HEK293 (cell line): ENCODE measurements around the gene STYXL1.
"Not testable (repeated sequence)": the region's sequence is repeated elsewhere in the genome, so short reads cannot be mapped to it uniquely, and the experiment has no call there.

ENCODE experiments used
- CTCF ChIA-PET: fragments of 350-600 bp; formaldehyde crosslinking; extraction: SDS; loops from one replicate; lab custom pipeline; 2021; ENCODE audit warnings: antibody characterized with exemption; lab: Yijun Ruan, JAX
- POLR2A ChIA-PET: fragments of 300-600 bp; formaldehyde crosslinking; extraction: SDS; loops from one replicate; lab custom pipeline; 2020; ENCODE audit warnings: antibody characterized with exemption, inconsistent platforms; lab: Yijun Ruan, JAX
- H3K27ac ChIP-seq: fragments of 200-500 bp; sonication (Bioruptor generic); 2 replicates; pipeline ENCODE4 v1.5.1; 2014; ENCODE audit warnings: low read depth, low read length, control low read depth, inconsistent platforms; ENCODE audit errors: extremely low read depth
- H3K36me3 ChIP-seq, 2 experiments: fragments of 200-500 bp in 1 of 2; sonication (Bioruptor generic) in 1 of 2; 1 replicate in 1 of 2; 2 replicates in 1 of 2; pipeline ENCODE4 v1.5.1; 2014 to 2017; ENCODE audit warnings: inconsistent platforms in 2 of 2, low read length in 2 of 2; ENCODE audit not compliant: control insufficient read depth in 2 of 2, insufficient read depth in 1 of 2
- H3K4me1 ChIP-seq: fragments of 200-500 bp; sonication (Bioruptor generic); 2 replicates; pipeline ENCODE4 v1.5.1; 2014; ENCODE audit warnings: mild to moderate bottlenecking, low read length, inconsistent platforms; ENCODE audit not compliant: control insufficient read depth, insufficient read depth
- H3K4me3 ChIP-seq: 2 replicates; pipeline ENCODE4 v1.5.1; 2011; ENCODE audit warnings: low read depth, mild to moderate bottlenecking, control low read depth, low read length, moderate library complexity
- H3K9me3 ChIP-seq: fragments of 200-500 bp; sonication (Bioruptor generic); 2 replicates; pipeline ENCODE4 v1.5.1; 2014; ENCODE audit warnings: low read depth, low read length, inconsistent platforms; ENCODE audit not compliant: control insufficient read depth, insufficient read depth
- FEZF1 ChIP-seq: fragments of 450-650 bp; formaldehyde crosslinking; IDR thresholded peaks from 2 replicates; pipeline ENCODE4 v1.5.1; 2016; ENCODE audit warnings: missing biosample characterization, missing genetic modification characterization
- KLF7 ChIP-seq: fragments of 450-650 bp; formaldehyde crosslinking; IDR thresholded peaks from 2 replicates; pipeline ENCODE4 v1.5.1; 2016; ENCODE audit warnings: missing biosample characterization, missing genetic modification characterization, borderline replicate concordance
- MYNN ChIP-seq: fragments of 450-650 bp; formaldehyde crosslinking; IDR thresholded peaks from 2 replicates; pipeline ENCODE4 v1.5.1; 2016; ENCODE audit warnings: missing biosample characterization, missing genetic modification characterization, borderline replicate concordance
- OSR2 ChIP-seq: fragments of 450-650 bp; formaldehyde crosslinking; IDR thresholded peaks from 2 replicates; pipeline ENCODE4 v1.5.1; 2016; ENCODE audit warnings: missing biosample characterization, missing genetic modification characterization
- REPIN1 ChIP-seq: fragments of 450-650 bp; formaldehyde crosslinking; IDR thresholded peaks from 2 replicates; pipeline ENCODE4 v1.5.1; 2017; ENCODE audit warnings: missing biosample characterization, missing genetic modification characterization, low read depth
- ZBTB11 ChIP-seq: fragments of 450-650 bp; formaldehyde crosslinking; conservative IDR thresholded peaks from 2 replicates; pipeline ENCODE4 v1.5.1; 2016; ENCODE audit warnings: low read depth, missing biosample characterization, missing genetic modification characterization
- ZFP37 ChIP-seq: fragments of 450-650 bp; formaldehyde crosslinking; IDR thresholded peaks from 2 replicates; pipeline ENCODE4 v1.5.1; 2016; ENCODE audit warnings: missing biosample characterization, missing genetic modification characterization
- ZIC2 ChIP-seq: fragments of 450-650 bp; formaldehyde crosslinking; IDR thresholded peaks from 2 replicates; pipeline ENCODE4 v1.5.1; 2016; ENCODE audit warnings: missing biosample characterization, missing genetic modification characterization
- ZNF146 ChIP-seq: fragments of 450-650 bp; formaldehyde crosslinking; IDR thresholded peaks from 2 replicates; pipeline ENCODE4 v1.5.1; 2016; ENCODE audit warnings: missing biosample characterization, missing genetic modification characterization
- ZNF292 ChIP-seq: fragments of 450-650 bp; formaldehyde crosslinking; IDR thresholded peaks from 2 replicates; pipeline ENCODE4 v1.5.1; 2016; ENCODE audit warnings: low read depth, missing biosample characterization, missing genetic modification characterization, borderline replicate concordance
- ZNF335 ChIP-seq: fragments of 450-650 bp; formaldehyde crosslinking; conservative IDR thresholded peaks from 2 replicates; pipeline ENCODE4 v1.5.1; 2016; ENCODE audit warnings: missing biosample characterization, missing genetic modification characterization
- ZNF341 ChIP-seq: fragments of 450-650 bp; formaldehyde crosslinking; IDR thresholded peaks from 2 replicates; pipeline ENCODE4; 2016; ENCODE audit warnings: low read depth, missing biosample characterization, missing genetic modification characterization
- ZNF391 ChIP-seq: fragments of 450-650 bp; formaldehyde crosslinking; IDR thresholded peaks from 2 replicates; pipeline ENCODE4 v1.5.1; 2016; ENCODE audit warnings: low read depth, missing biosample characterization, missing genetic modification characterization, borderline replicate concordance
- ZNF423 ChIP-seq: fragments of 450-650 bp; formaldehyde crosslinking; IDR thresholded peaks from 2 replicates; pipeline ENCODE4 v1.5.1; 2016; ENCODE audit warnings: missing biosample characterization, missing genetic modification characterization
- ZNF561 ChIP-seq: fragments of 450-650 bp; IDR thresholded peaks from 2 replicates; pipeline ENCODE4 v1.5.1; 2018; ENCODE audit warnings: missing biosample characterization, missing genetic modification characterization, borderline replicate concordance
- ZNF610 ChIP-seq: fragments of 450-650 bp; formaldehyde crosslinking; IDR thresholded peaks from 2 replicates; pipeline ENCODE4 v1.5.1; 2016; ENCODE audit warnings: missing biosample characterization, missing genetic modification characterization, borderline replicate concordance
- ZNF626 ChIP-seq: fragments of 450-650 bp; sonication (Bioruptor Pico); formaldehyde crosslinking; IDR thresholded peaks from 2 replicates; pipeline ENCODE4 v1.5.1; 2018; ENCODE audit warnings: missing biosample characterization, missing genetic modification characterization, inconsistent platforms
- ZNF639 ChIP-seq: fragments of 450-650 bp; formaldehyde crosslinking; IDR thresholded peaks from 2 replicates; pipeline ENCODE4 v1.5.1; 2016; ENCODE audit warnings: missing biosample characterization, missing genetic modification characterization
- ZNF792 ChIP-seq: fragments of 450-650 bp; formaldehyde crosslinking; IDR thresholded peaks from 2 replicates; pipeline ENCODE4 v1.5.1; 2016; ENCODE audit warnings: missing biosample characterization, missing genetic modification characterization
- TF ChIP-seq, protein P1 (sequence below): fragments of 450-650 bp; formaldehyde crosslinking; IDR thresholded peaks from 2 replicates; pipeline ENCODE4 v1.5.1; 2016; ENCODE audit warnings: missing biosample characterization, missing genetic modification characterization

The STYXL1 gene

DNA sequence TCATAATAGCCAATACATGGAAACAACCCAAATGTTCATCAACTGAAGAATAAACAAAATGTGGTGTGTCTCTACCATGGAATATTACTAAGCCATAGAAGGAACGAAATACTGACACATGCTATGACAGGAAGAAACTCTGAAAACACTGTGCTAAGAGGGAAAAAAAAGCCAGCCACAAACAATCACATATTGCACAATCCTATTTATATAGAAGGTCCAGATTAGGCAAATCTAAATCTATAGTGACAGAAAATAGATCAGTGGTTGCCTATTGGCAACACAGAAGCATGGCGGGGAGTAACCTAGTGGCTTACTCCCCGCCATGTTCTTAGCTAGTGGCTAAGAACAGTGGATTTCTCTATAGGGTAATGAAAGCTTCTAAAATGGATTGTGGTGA, 48.1 kb upstream of the STYXL1 start:
- H3K9me3 ChIP-seq: no peaks in the 10 kb centered on the region
- H3K4me1 ChIP-seq: no peaks in the 10 kb centered on the region
- no peaks in the 10 kb centered on the region for H3K36me3 ChIP-seq
- H3K4me3 ChIP-seq: no peak overlapping the region
- CTCF ChIA-PET: no interaction called here
- TF ChIP-seq ZNF292 (tag by site-specific recombination) (no peak), ZNF391 (tag by site-specific recombination) (no peak), FEZF1 (tag by site-specific recombination) (no peak), ZNF423 (no peak), ZNF146 (tag by site-specific recombination) (no peak), ZIC2 (tag by site-specific recombination) (no peak), KLF7 (tag by site-specific recombination) (no peak), ZNF792 (no peak), ZNF335 (tag by site-specific recombination) (no peak), ZFP37 (tag by site-specific recombination) (no peak), ZNF561 (tag by site-specific recombination) (no peak), ZNF610 (tag by site-specific recombination) (no peak), REPIN1 (tag by site-specific recombination) (no peak), ZNF626 (tag by site-specific recombination) (no peak), MYNN (tag by site-specific recombination) (no peak), ZBTB11 (tag by site-specific recombination) (no peak), ZNF639 (tag by site-specific recombination) (no peak), OSR2 (tag by site-specific recombination) (no peak), ZNF341 (tag by site-specific recombination) (no peak)
- TF ChIP-seq, protein P1, sequence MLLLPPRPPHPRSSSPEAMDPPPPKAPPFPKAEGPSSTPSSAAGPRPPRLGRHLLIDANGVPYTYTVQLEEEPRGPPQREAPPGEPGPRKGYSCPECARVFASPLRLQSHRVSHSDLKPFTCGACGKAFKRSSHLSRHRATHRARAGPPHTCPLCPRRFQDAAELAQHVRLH (tag by site-specific recombination): no peak
- TF ChIP-seq, all 188 proteins: peak for 0
- H3K27ac ChIP-seq: no peak overlapping the region
- POLR2A ChIA-PET: no interaction called here

DNA sequence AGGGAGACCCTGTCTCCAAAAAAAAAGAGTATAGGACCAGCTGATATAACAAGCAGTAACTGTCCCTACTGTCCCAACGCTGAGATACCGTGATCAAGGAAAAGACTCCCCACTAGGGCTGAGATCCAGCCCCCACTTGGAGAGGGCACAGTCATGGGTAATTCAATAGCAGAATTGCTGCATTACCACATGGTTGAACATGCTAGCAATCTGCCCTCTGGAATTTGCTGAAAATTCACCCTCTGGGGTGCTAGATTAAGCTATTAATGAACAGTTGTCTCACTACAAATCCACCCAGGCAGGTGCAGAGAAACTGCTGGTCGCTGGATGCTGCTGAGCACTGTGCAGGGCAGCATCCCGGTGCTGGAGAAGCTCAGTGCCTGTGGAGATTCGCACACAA, 46.5 kb upstream of the STYXL1 start:
- POLR2A ChIA-PET, H3K4me3 ChIP-seq, H3K36me3 ChIP-seq, H3K4me1 ChIP-seq, H3K9me3 ChIP-seq, CTCF ChIA-PET, H3K27ac ChIP-seq: not testable (repeated sequence)

- H3K4me1 ChIP-seq, POLR2A ChIA-PET, H3K9me3 ChIP-seq, H3K36me3 ChIP-seq, H3K4me3 ChIP-seq, H3K27ac ChIP-seq: not testable (repeated sequence)
- CTCF ChIA-PET: interaction anchor here (1.5 kb wide), 1 partner anchor 25 kb away, joined by 3 read pairs; no protein-coding TSS in a partner anchor
Measured at GRCh38 chr7:76093531-76093930, 45.7 kb upstream of the STYXL1 start.
